ENCODE data around the gene HNRNPUL1. TPM values are rescaled to one million over a fixed set of nuclear protein-coding genes. Genes with fewer than 3 reads are reported as not detected.

The HNRNPUL1 gene
- total and polyA plus RNA-seq, 4 donors = 64.3 to 190 (median 136) TPM

GRCh38 chr19:41305927-41306793 is 42.0 kb downstream of the HNRNPUL1 start:
- peaks cover 64% of the 10 kb centered on the region for H3K36me3 ChIP-seq (ENCODE audit: control insufficient read depth, insufficient read depth, low read length)
- DNase-seq (ENCODE audit: low read depth in 4 of 6, low spot score in 6 of 6) = no peak
- H3K4me1 ChIP-seq (ENCODE audit: control insufficient read depth, insufficient read depth, low read length) = peaks cover 26% of the 10 kb centered on the region
- no peak overlapping the region for H3K27ac ChIP-seq (ENCODE audit: low read depth, low read length)
- H3K9me3 ChIP-seq (ENCODE audit: control insufficient read depth, insufficient read depth, low read length) = no peaks in the 10 kb centered on the region
- H3K4me3 ChIP-seq (ENCODE audit: low read depth, low read length) = no peak overlapping the region
- 78% methylated on average over 13 of the region's 13 CpGs for WGBS (ENCODE audit: insufficient coverage)
- no peaks in the 10 kb centered on the region for H3K27me3 ChIP-seq (ENCODE audit: control insufficient read depth, insufficient read depth, low read length)

DNA sequence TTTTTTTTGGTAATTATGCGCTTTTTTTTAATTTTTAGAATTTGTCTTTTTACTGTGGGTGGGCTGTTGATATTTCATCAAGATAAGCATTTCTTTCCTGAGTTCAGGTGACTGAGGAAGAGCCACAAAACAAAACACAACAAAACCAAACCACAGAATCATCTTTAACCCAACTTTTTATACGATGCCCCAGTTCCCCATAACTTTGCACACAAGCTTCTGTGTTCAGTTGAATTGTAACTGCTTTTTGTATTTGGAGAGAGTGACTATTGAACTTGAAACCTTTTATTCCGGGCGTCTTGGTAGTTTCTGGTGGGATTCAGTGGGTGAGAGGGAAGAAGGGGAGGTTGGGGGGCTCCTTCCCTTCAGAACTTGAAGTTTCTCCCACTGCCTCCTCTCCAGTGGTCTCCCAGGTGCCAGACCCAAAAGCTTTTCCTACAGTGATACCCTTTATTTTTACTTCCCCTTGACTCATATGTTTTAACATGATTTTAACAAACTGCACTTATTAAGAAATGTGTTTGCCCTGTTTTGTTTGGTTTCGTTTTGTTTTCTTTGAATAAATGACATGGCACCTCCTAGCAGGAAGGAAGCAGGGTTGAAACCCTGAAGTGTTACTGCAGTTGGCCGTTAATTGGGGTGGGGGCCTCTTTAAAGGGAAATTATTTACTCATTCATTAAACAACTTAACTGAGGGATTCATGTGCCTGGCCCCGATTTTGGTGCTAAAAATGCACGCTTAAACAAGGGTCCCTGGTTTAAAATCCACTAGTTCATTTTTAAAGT is 43.1 kb downstream of the HNRNPUL1 start:
- peaks cover 52% of the 10 kb centered on the region for H3K36me3 ChIP-seq (ENCODE audit: control insufficient read depth, insufficient read depth, low read length)
- no peaks in the 10 kb centered on the region for H3K27me3 ChIP-seq (ENCODE audit: control insufficient read depth, insufficient read depth, low read length)
- no peak overlapping the region for H3K4me3 ChIP-seq (ENCODE audit: low read depth, low read length)
- H3K9me3 ChIP-seq (ENCODE audit: control insufficient read depth, insufficient read depth, low read length) = no peaks in the 10 kb centered on the region
- no peak overlapping the region for H3K27ac ChIP-seq (ENCODE audit: low read depth, low read length)
- no peak for DNase-seq (ENCODE audit: low read depth in 4 of 6, low spot score in 6 of 6)
- peaks cover 32% of the 10 kb centered on the region for H3K4me1 ChIP-seq (ENCODE audit: control insufficient read depth, insufficient read depth, low read length)
- WGBS (ENCODE audit: insufficient coverage) = 73% methylated on average over 2 of the region's 8 CpGs

DNA sequence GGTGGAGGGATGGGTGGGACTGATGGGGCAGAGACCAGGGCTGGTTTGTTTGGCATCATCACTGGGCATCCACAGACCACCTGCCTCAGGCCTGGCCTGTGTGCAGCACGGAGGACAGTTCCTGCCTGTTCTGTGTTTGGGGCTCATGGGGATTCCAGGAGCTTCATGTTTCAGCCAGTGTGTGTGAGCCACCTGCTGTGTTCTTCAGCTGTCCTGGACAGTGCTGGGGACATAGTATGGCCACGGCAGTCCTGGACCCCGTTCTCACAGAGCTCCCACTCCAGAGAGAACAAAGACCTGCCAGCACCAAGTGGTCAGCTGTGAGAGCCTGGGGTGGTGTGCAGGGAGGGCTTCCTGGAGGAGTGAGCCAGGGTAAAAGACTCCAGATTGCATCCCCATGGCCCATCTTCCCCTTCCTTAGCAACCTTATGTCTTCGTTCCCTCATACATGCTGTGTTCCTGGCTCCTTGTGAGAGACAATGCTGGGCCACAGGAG is 43.8 kb downstream of the HNRNPUL1 start:
- WGBS (ENCODE audit: insufficient coverage) = 35% methylated on average over 2 of the region's 4 CpGs
- DNase-seq (ENCODE audit: low read depth in 4 of 6, low spot score in 6 of 6) = no peak
- Histone ChIP-seq H3K9me3 (ENCODE audit: control insufficient read depth, insufficient read depth, low read length) (no peaks in the 10 kb centered on the region), H3K27me3 (ENCODE audit: control insufficient read depth, insufficient read depth, low read length) (no peaks in the 10 kb centered on the region), H3K36me3 (ENCODE audit: control insufficient read depth, insufficient read depth, low read length) (peaks cover 51% of the 10 kb centered on the region), H3K27ac (ENCODE audit: low read depth, low read length) (peak overlapping the region; percentile 63), H3K4me1 (ENCODE audit: control insufficient read depth, insufficient read depth, low read length) (peaks cover 32% of the 10 kb centered on the region), H3K4me3 (ENCODE audit: low read depth, low read length) (no peak overlapping the region)

GRCh38 chr19:41308450-41309179 is 44.4 kb downstream of the HNRNPUL1 start:
- 12% methylated on average over 5 of the region's 8 CpGs for WGBS (ENCODE audit: insufficient coverage)
- Histone ChIP-seq H3K36me3 (ENCODE audit: control insufficient read depth, insufficient read depth, low read length) (peaks cover 51% of the 10 kb centered on the region), H3K27me3 (ENCODE audit: control insufficient read depth, insufficient read depth, low read length) (no peaks in the 10 kb centered on the region), H3K4me3 (ENCODE audit: low read depth, low read length) (no peak overlapping the region), H3K4me1 (ENCODE audit: control insufficient read depth, insufficient read depth, low read length) (peaks cover 32% of the 10 kb centered on the region), H3K9me3 (ENCODE audit: control insufficient read depth, insufficient read depth, low read length) (no peaks in the 10 kb centered on the region), H3K27ac (ENCODE audit: low read depth, low read length) (peak overlapping the region; percentile 92)
- DNase-seq (ENCODE audit: low read depth in 4 of 6, low spot score in 6 of 6) = peak; percentile 86 to 98 (median 93)

DNA sequence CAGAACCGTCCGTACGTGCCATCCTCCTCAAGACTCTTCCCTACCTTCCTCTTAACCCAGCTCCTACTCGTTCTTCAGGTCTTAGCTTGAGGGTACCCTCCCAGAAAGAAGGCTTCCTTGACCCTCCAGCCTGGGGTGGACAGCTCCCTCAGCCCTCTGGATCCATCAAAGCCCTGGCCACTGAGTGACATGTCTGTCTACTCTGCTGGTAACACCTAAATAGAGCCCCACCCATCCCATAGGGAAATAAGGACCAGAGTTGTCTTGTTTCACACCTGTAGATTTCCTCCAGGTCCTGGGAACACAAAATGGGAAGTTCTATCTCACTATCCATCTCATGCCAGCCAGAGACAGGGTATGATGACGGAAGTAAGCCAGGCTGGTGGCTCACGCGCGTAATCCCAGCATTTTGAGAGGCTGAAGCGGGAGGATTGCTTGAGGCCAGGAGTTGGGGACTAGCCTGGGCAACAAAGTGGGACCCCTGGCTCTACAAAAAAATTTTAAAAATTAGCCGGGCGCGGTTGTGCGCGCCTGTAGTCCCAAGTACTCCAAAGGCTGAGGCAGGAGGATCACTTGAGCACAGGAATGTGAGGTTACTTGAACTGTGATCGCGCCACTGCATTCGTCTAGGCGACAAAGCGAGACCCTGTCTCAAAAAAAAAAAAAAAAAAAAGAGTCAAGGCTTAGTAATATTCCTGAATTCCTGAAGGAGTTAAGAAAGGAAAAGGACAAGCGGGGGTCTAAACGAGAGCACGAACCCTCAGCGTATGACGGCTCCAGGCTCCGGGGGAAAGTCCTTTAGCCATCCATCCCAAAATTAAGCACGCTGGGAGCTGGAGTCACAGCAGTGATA is 45.2 kb downstream of the HNRNPUL1 start:
- no peak for DNase-seq (ENCODE audit: low read depth in 4 of 6, low spot score in 6 of 6)
- Histone ChIP-seq H3K27ac (ENCODE audit: low read depth, low read length) (peak overlapping the region; percentile 92), H3K27me3 (ENCODE audit: control insufficient read depth, insufficient read depth, low read length) (no peaks in the 10 kb centered on the region), H3K9me3 (ENCODE audit: control insufficient read depth, insufficient read depth, low read length) (no peaks in the 10 kb centered on the region), H3K4me3 (ENCODE audit: low read depth, low read length) (peak overlapping the region; percentile 81), H3K36me3 (ENCODE audit: control insufficient read depth, insufficient read depth, low read length) (peaks cover 50% of the 10 kb centered on the region), H3K4me1 (ENCODE audit: control insufficient read depth, insufficient read depth, low read length) (peaks cover 32% of the 10 kb centered on the region)
- 29% methylated on average over 25 of the region's 26 CpGs for WGBS (ENCODE audit: insufficient coverage)

GRCh38 chr19:41310033-41310831 is 46.1 kb downstream of the HNRNPUL1 start, which contains the start of gene CCDC97:
TSS of gene CCDC97 (plus strand) at chr19:41310172. CDS start at chr19:41310311, 139 bp downstream.
- Histone ChIP-seq H3K4me3 (ENCODE audit: low read depth, low read length) (peak within 1 kb of the TSS; percentile 81), H3K9me3 (ENCODE audit: control insufficient read depth, insufficient read depth, low read length) (no peaks in the 10 kb centered on the region), H3K4me1 (ENCODE audit: control insufficient read depth, insufficient read depth, low read length) (peaks cover 32% of the 10 kb centered on the region), H3K36me3 (ENCODE audit: control insufficient read depth, insufficient read depth, low read length) (peaks cover 47% of the 10 kb centered on the region), H3K27ac (ENCODE audit: low read depth, low read length) (peak within 1 kb of the TSS; percentile 92), H3K27me3 (ENCODE audit: control insufficient read depth, insufficient read depth, low read length) (no peaks in the 10 kb centered on the region)
- under 1% methylated on average over 42 of the region's 47 CpGs for WGBS (ENCODE audit: insufficient coverage)
- DNase-seq (ENCODE audit: low read depth in 4 of 6, low spot score in 6 of 6) = peak; percentile 85 to 98 (median 89)

- Histone ChIP-seq H3K9me3 (ENCODE audit: control insufficient read depth, insufficient read depth, low read length) (no peaks in the 10 kb centered on the region), H3K4me3 (ENCODE audit: low read depth, low read length) (peak overlapping the region; percentile 81), H3K27me3 (ENCODE audit: control insufficient read depth, insufficient read depth, low read length) (no peaks in the 10 kb centered on the region), H3K36me3 (ENCODE audit: control insufficient read depth, insufficient read depth, low read length) (peaks cover 46% of the 10 kb centered on the region), H3K4me1 (ENCODE audit: control insufficient read depth, insufficient read depth, low read length) (peaks cover 32% of the 10 kb centered on the region), H3K27ac (ENCODE audit: low read depth, low read length) (no peak overlapping the region)
- DNase-seq (ENCODE audit: low read depth in 4 of 6, low spot score in 6 of 6) = no peak
- WGBS (ENCODE audit: insufficient coverage) = 94% methylated on average over 3 of the region's 5 CpGs
Measured at GRCh38 chr19:41311072-41311471, 46.9 kb downstream of the HNRNPUL1 start.

DNA sequence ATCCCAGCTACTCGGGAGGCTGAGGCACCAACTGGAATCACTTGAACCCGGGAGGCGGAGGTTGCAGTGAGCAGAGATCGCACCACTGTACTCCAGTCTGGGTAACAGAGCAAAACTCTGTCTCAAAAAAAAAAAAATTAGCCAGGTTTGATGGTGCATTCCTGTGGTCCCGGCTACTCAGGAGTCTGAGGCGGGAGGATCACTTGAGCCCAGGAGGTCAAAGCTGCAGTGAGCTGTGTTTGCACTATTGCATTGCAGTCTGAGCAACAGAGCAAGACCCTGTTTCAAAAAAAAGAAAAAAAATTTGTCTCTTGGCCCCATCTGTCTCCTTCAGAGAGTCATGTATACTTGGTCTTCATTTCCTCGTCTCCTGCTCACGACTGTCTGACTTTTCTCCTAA is 47.4 kb downstream of the HNRNPUL1 start:
- Histone ChIP-seq H3K4me3 (ENCODE audit: low read depth, low read length) (no peak overlapping the region), H3K27me3 (ENCODE audit: control insufficient read depth, insufficient read depth, low read length) (no peaks in the 10 kb centered on the region), H3K27ac (ENCODE audit: low read depth, low read length) (no peak overlapping the region), H3K4me1 (ENCODE audit: control insufficient read depth, insufficient read depth, low read length) (peaks cover 32% of the 10 kb centered on the region), H3K9me3 (ENCODE audit: control insufficient read depth, insufficient read depth, low read length) (no peaks in the 10 kb centered on the region), H3K36me3 (ENCODE audit: control insufficient read depth, insufficient read depth, low read length) (peaks cover 46% of the 10 kb centered on the region)
- 93% methylated on average over 8 of the region's 8 CpGs for WGBS (ENCODE audit: insufficient coverage)
- no peak for DNase-seq (ENCODE audit: low read depth in 4 of 6, low spot score in 6 of 6)

Data from spinal cord (tissue), 10 donors.